Cardiac fibroblast (primary cell): ENCODE data around the gene DIAPH2.

Experiments
- DNase-seq, 2 donors: peaks; one replicate each; pipeline versions ENCODE4 v3.0.0 to v3.0.0-alpha.2; 2010; ENCODE audit warnings: low read depth in 2 of 2
- H3K4me3 ChIP-seq, 2 donors: replicated peaks in 1 of 2; 1 replicate in 1 of 2; 2 replicates in 1 of 2; pipeline ENCODE4 v1.5.1; 2011; ENCODE audit warnings: low read depth in 2 of 2, low read length in 2 of 2, mild to moderate bottlenecking in 2 of 2, moderate library complexity in 1 of 2
- CTCF ChIP-seq: IDR thresholded peaks from one replicate; pipeline ENCODE4 v1.5.1; 2011; ENCODE audit warnings: low read depth, mild to moderate bottlenecking, low read length, inconsistent platforms

The DIAPH2 gene

GRCh38 chrX:96792047-96792446 lies 107.4 kb downstream of the DIAPH2 start:
- H3K4me3 ChIP-seq: no peak overlapping the region
- no peak for TF ChIP-seq CTCF
- DNase-seq: no peak

DNA sequence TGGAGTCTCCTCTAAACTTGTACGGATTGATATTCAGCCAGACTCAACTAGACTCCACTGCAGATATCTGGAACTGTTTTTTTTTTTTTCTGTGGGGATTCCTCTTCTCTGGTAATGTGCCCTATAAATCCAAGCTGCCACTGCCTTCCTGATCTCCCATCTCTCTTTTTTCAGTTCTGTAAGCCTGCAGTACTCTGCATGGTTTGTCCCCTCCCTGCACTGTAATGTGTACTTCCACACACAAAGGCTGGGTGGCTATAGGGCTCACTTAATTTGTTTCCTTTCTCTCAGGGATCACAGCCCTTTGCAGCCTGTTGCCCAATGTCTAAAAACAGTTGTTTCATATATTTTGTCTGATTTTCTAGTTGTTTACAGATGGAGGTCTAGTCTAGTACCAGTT lies 114.3 kb downstream of the DIAPH2 start:
- TF ChIP-seq CTCF: no peak
- DNase-seq: no peak
- no peak overlapping the region for H3K4me3 ChIP-seq

- DNase-seq: no peak
- no peak overlapping the region for H3K4me3 ChIP-seq
- no peak for TF ChIP-seq CTCF
Observed at GRCh38 chrX:96807318-96807717, 122.7 kb downstream of the DIAPH2 start.

DNA sequence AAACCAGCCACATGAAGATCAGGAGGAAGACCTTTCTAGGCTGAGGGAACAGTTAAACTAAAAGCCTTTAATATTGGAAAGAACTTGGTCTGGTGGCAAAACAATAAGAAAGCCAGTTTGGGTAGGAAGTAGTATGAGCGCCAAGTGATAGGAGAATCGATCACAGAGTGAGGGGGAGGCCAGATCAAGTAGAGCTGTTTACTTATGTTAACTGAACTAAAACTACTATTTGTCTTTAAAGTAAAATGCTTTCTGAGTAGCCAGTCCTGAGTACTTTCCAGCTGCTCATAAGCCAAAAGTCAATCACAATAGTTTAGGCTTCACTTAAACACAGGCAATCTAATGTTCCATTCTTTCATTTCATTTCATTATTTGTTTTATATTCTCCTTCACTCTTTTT lies 136.3 kb downstream of the DIAPH2 start:
- no peak for DNase-seq
- no peak for TF ChIP-seq CTCF
- no peak overlapping the region for H3K4me3 ChIP-seq

DNA sequence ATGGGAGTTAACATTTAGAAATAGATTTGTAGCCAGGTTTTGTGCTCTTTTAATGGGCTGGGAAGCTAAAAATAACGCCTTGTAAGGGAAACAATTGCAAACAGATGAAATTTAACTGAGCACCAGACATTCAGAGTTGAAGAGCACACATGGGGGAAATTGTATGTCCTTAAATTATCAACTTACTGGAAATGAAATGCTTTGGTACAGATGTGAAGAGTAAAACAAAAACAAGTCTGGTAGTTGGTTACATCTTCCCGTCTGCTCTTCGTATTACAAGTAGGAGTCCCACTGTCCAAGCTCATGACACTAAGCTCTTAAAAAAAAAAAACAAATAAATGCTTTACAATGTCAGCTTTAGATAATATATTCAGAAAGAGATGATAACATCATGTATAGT lies 139.5 kb downstream of the DIAPH2 start:
- DNase-seq: no peak
- H3K4me3 ChIP-seq: no peak overlapping the region
- no peak for TF ChIP-seq CTCF

GRCh38 chrX:96833333-96833732 lies 148.7 kb downstream of the DIAPH2 start:
- no peak for TF ChIP-seq CTCF
- H3K4me3 ChIP-seq: no peak overlapping the region
- DNase-seq: peak in 1 of 2 donors; percentile 3

- no peak for DNase-seq
Observed at GRCh38 chrX:96834137-96834536, 149.5 kb downstream of the DIAPH2 start.

More at GRCh38 chrX:96834137-96834536, 149.5 kb downstream of the DIAPH2 start:
- no peak overlapping the region for H3K4me3 ChIP-seq
- no peak for TF ChIP-seq CTCF
